Esophagus muscularis mucosa (tissue), 4 donors: ENCODE results near the gene CD7. TPM values are rescaled to one million over a fixed set of nuclear protein-coding genes. Genes with fewer than 3 reads are reported as not detected.

Experiments
- DNase-seq: peaks from one replicate; pipeline ENCODE4 v3.0.0-alpha.2; 2017; ENCODE audit errors: extremely low spot score
- H3K27ac ChIP-seq, 4 donors: fragments of 200-600 bp; sonication (generic); replicated peaks in 1 of 4; 1 replicate in 3 of 4; 2 replicates in 1 of 4; pipeline ENCODE4 v1.5.1; 2016 to 2019; ENCODE audit warnings: mild to moderate bottlenecking in 1 of 4
- H3K27me3 ChIP-seq, 4 donors: fragments of 200-600 bp; sonication (generic); one replicate each; pipeline versions ENCODE4 v1.5.1 to v1.6.0; 2016 to 2019
- H3K36me3 ChIP-seq, 4 donors: fragments of 200-600 bp; sonication (generic); one replicate each; pipeline ENCODE4 v1.5.1; 2016 to 2019
- H3K4me1 ChIP-seq, 4 donors: fragments of 200-600 bp; sonication (generic); one replicate each; pipeline ENCODE4 v1.5.1; 2016 to 2019
- H3K4me3 ChIP-seq, 4 donors: fragments of 200-600 bp; sonication (generic); 1 replicate in 2 of 4; 2 replicates in 2 of 4; pipeline ENCODE4 v1.5.1; 2016 to 2019; ENCODE audit warnings: mild to moderate bottlenecking in 4 of 4, moderate library complexity in 1 of 4
- H3K9me3 ChIP-seq, 4 donors: fragments of 200-600 bp; sonication (generic); 1 replicate in 3 of 4; 2 replicates in 1 of 4; pipeline ENCODE4 v1.5.1; 2016 to 2019
- EP300 ChIP-seq: sonication (generic); formaldehyde crosslinking; IDR thresholded peaks from one replicate; pipeline ENCODE4 v1.6.1; 2017; ENCODE audit warnings: antibody characterized with exemption
- POLR2A ChIP-seq: fragments of 450-650 bp; IDR thresholded peaks from one replicate; pipeline ENCODE4 v1.6.1; 2017; ENCODE audit warnings: antibody characterized with exemption, moderate library complexity, mild to moderate bottlenecking, low read depth
- POLR2AphosphoS5 ChIP-seq, 2 donors: sonication (generic); formaldehyde crosslinking; IDR thresholded peaks; one replicate each; pipeline ENCODE4 v1.6.1; 2017; ENCODE audit warnings: antibody characterized with exemption in 2 of 2
- WGBS: methylation state at CpG from one replicate; pipeline ENCODE4 v1.1.5; 2018; 5-methylcytosine and 5-hydroxymethylcytosine counted together
- intact Hi-C: fragments of 100-400 bp; cut with DNase I; formaldehyde crosslinking; loops from one replicate; pipeline ENCODE4 v1.15.1; 2023
- total RNA-seq, 4 donors: library from RNA; depleted of rRNA; stranded (reverse); fragments of >200 nt; gene quantifications; one replicate each; pipeline versions ENCODE4 v1.1.0 to v1.2.1, GENCODE V29; 2016
- TF ChIP-seq, protein P1 (sequence below), 3 experiments: fragments of 200-600 bp in 2 of 3; fragments of 450-650 bp in 1 of 3; sonication (generic) in 2 of 3; IDR thresholded peaks; one replicate each; pipeline ENCODE4 v1.5.1; 2017 to 2019; ENCODE audit warnings: antibody characterized with exemption in 3 of 3, mild to moderate bottlenecking in 2 of 3, moderate library complexity in 1 of 3

Gene CD7
- total RNA-seq, 4 donors from 2014 or later: 0.91 to 5.7 (median 2.0) TPM; not detected in 1

DNA sequence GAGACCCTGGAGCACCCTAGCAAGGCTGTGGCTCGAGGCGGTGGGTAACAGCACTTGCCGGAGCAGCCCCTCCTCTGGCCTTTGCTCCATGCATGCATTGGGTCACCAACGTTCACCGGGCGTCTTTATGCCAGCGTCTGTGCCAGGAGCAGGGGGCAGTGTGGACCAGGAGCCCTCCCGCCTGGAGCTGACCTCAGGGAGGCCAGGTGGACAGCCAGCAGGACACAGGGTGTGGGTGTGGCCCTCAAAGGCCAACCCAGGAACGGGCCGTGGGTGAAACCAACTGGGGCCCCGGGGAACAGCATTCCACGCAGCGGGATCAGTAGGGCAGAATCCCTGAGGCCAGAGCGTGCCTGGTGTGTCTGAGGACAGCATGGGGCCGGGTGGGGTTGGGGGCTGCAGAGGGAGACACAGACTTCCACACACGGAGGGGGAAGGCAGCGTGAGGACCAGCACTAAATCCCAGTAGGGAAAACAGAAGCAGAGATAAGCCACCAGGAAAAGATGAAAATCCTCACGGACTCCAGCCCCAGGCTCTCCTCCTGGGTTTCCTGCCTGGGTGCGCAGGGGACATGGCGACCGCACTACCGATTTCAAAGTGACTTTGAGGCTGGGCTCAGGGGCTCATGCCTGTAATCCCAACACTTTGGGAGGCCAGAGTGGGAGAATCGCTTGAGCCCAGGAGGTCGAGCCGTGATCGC lies 2.9 kb upstream of the CD7 start:
- intact Hi-C loops: loop anchor here (2.0 kb wide), 2 partner anchors 19 to 83 kb away; no protein-coding TSS in a partner anchor
- TF ChIP-seq, protein P1, sequence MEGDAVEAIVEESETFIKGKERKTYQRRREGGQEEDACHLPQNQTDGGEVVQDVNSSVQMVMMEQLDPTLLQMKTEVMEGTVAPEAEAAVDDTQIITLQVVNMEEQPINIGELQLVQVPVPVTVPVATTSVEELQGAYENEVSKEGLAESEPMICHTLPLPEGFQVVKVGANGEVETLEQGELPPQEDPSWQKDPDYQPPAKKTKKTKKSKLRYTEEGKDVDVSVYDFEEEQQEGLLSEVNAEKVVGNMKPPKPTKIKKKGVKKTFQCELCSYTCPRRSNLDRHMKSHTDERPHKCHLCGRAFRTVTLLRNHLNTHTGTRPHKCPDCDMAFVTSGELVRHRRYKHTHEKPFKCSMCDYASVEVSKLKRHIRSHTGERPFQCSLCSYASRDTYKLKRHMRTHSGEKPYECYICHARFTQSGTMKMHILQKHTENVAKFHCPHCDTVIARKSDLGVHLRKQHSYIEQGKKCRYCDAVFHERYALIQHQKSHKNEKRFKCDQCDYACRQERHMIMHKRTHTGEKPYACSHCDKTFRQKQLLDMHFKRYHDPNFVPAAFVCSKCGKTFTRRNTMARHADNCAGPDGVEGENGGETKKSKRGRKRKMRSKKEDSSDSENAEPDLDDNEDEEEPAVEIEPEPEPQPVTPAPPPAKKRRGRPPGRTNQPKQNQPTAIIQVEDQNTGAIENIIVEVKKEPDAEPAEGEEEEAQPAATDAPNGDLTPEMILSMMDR (IDR thresholded peaks at IDR 0.05): no peak
- TF ChIP-seq EP300: no peak
- no peak for TF ChIP-seq POLR2A
- TF ChIP-seq POLR2AphosphoS5 (IDR thresholded peaks at IDR 0.05): no peak
- no peak for DNase-seq
- Histone ChIP-seq H3K36me3 (peaks cover 0 to 15% (median 0%) of the 10 kb centered on the region in 4 donors), H3K9me3 (no peaks in the 10 kb centered on the region), H3K4me1 (peaks cover 6 to 28% (median 19%) of the 10 kb centered on the region in 4 donors), H3K27ac (no peak overlapping the region), H3K4me3 (no peak overlapping the region), H3K27me3 (peaks cover 0 to 55% (median 9%) of the 10 kb centered on the region in 4 donors)
- 60% methylated on average over 16 of the region's 26 CpGs for WGBS

GRCh38 chr17:82319619-82320062 lies 2.2 kb upstream of the CD7 start:
- Histone ChIP-seq H3K4me3 (no peak overlapping the region), H3K4me1 (peaks cover 6 to 33% (median 22%) of the 10 kb centered on the region in 4 donors), H3K27ac (no peak overlapping the region), H3K27me3 (peaks cover 0 to 61% (median 16%) of the 10 kb centered on the region in 4 donors), H3K9me3 (no peaks in the 10 kb centered on the region), H3K36me3 (peaks cover 0 to 10% (median 0%) of the 10 kb centered on the region in 4 donors)
- intact Hi-C loops: loop anchor here (2.0 kb wide), 2 partner anchors 19 to 83 kb away; no protein-coding TSS in a partner anchor
- TF ChIP-seq POLR2A (no peak), EP300 (no peak), POLR2AphosphoS5 (IDR thresholded peaks at IDR 0.05) (no peak)
- TF ChIP-seq, protein P1 (IDR thresholded peaks at IDR 0.05): no peak
- no peak for DNase-seq
- WGBS: 88% methylated on average over 35 of the region's 35 CpGs

GRCh38 chr17:82318772-82319606 lies 1.6 kb upstream of the CD7 start:
- DNase-seq: no peak
- Histone ChIP-seq H3K4me3 (no peak overlapping the region), H3K36me3 (peaks cover 0 to 6% (median 0%) of the 10 kb centered on the region in 4 donors), H3K9me3 (no peaks in the 10 kb centered on the region), H3K27me3 (peaks cover 0 to 68% (median 22%) of the 10 kb centered on the region in 4 donors), H3K4me1 (peaks cover 6 to 33% (median 24%) of the 10 kb centered on the region in 4 donors), H3K27ac (no peak overlapping the region)
- TF ChIP-seq POLR2A (no peak), EP300 (no peak), POLR2AphosphoS5 (IDR thresholded peaks at IDR 0.05) (no peak)
- TF ChIP-seq, protein P1 (IDR thresholded peaks at IDR 0.05): no peak
- intact Hi-C loops: no loop called here
- 93% methylated on average over 76 of the region's 76 CpGs for WGBS

DNA sequence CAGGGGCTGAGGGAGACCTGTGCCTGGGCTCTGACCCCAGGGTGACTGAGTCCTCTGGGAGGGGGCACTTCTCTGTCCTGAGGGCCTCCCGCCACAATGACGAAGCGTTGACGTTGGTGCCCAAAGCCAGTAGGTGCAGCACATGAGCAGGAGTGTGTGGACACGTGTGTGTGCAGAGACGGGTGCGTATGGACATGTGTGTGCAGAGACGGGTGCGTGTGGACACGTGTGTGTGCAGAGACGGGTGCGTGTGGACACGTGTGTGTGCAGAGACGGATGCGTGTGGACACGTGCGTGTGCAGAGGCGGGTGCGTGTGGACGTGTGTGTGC lies 726 bp upstream of the CD7 start:
- Histone ChIP-seq H3K27ac (no peak overlapping the region), H3K4me1 (peaks cover 6 to 33% (median 24%) of the 10 kb centered on the region in 4 donors), H3K4me3 (no peak overlapping the region), H3K36me3 (peaks cover 0 to 5% (median 0%) of the 10 kb centered on the region in 4 donors), H3K27me3 (peaks cover 0 to 76% (median 24%) of the 10 kb centered on the region in 4 donors), H3K9me3 (no peaks in the 10 kb centered on the region)
- DNase-seq: no peak
- no peak for TF ChIP-seq POLR2A
- TF ChIP-seq POLR2AphosphoS5 (IDR thresholded peaks at IDR 0.05): no peak
- TF ChIP-seq EP300: no peak
- TF ChIP-seq, protein P1 (IDR thresholded peaks at IDR 0.05): no peak
- intact Hi-C loops: no loop called here
- 92% methylated on average over 20 of the region's 20 CpGs for WGBS
